Colon (tissue), 2 donors: ENCODE measurements around the gene PPP2R5E.

Experiments
- FAIRE-seq: peaks from 2 replicates; lab custom pipeline; 2012; peaks lifted over from hg19 to GRCh38; lab: Jason Lieb, UNC
- donor health status: control.
- donor health status: control.

PPP2R5E gene

GRCh38 chr14:63517354-63517753 lies 25.8 kb downstream of the PPP2R5E start:
- no peak for FAIRE-seq

DNA sequence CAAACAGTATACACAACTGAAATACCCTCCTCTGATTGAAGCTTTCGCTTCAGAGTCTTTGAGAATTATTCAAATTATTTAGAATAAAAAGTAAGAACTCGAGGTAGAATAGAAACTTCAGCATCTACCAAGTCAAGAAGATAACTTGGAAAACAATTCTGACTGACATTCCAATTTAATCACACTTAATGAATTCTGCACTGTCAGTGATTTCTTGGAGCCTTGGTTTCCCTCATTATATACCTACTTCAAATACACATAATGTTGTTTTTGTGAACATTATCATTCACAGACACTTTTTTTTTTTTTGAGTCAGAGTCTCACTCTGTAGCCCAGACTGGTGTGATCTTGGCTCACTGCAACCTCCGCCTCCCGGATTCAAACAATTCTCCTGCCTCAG lies 27.9 kb downstream of the PPP2R5E start:
- FAIRE-seq = no peak

GRCh38 chr14:63513756-63514155 lies 29.4 kb downstream of the PPP2R5E start:
- FAIRE-seq = no peak

DNA sequence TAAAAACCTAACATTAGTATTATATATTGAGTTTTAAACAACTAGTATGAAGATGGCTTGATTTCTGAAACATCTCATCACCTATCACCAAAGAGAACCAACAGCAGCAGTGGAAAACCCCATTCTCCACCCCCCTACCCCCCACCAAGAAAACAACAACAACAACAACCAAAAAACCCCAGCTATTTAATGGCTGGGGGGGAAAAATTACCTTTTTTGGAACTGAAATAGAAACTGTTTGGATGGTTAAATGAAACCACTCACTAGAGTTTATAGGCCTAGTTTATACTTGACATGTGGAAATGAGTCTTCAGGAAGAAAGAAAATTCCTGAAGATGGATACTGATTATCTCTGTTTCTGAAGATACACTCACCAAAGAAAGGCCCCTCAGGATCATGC lies 30.3 kb downstream of the PPP2R5E start:
- no peak for FAIRE-seq

DNA sequence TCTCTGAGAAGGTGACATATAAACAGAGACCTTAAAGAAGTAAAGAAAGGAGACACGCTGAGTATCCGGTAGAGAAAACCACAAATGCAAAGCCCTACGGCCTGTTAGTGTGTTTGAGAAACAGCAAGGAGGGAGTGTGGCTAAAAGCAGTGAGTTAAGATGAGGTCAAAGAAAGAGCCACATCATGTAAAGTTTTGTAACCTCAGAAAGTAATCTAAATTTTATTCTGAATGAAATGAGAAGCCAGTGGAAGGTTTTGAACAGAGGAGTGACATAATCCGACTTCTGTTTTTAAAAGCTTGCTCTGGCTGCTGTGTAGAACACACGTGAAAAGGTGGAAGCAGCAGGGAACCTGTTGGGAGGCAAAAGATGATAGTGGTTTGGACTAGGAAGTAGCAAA lies 32.6 kb downstream of the PPP2R5E start:
- no peak for FAIRE-seq

- FAIRE-seq = no peak
Measured at GRCh38 chr14:63508033-63508432, 35.1 kb downstream of the PPP2R5E start.

- no peak for FAIRE-seq
Measured at GRCh38 chr14:63504648-63505047, 38.5 kb downstream of the PPP2R5E start.

DNA sequence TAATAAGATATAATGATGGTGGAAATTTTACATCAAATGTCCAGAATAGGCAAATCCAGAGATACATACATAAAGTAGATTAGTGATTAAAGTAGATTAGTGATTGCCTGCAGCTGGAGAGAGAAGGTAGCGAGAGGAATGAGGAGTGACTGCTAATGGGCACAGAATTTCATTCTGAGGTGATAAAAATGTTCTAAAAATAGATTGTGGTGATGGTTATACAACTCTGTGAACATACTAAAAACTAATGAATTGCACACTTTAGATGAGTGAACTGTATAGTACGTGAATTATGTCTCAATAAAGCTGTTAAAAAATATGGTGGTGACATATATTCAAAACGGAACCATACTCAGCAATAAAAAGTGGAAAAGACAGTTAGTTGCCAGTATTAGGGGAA lies 41.7 kb downstream of the PPP2R5E start:
- no peak for FAIRE-seq

DNA sequence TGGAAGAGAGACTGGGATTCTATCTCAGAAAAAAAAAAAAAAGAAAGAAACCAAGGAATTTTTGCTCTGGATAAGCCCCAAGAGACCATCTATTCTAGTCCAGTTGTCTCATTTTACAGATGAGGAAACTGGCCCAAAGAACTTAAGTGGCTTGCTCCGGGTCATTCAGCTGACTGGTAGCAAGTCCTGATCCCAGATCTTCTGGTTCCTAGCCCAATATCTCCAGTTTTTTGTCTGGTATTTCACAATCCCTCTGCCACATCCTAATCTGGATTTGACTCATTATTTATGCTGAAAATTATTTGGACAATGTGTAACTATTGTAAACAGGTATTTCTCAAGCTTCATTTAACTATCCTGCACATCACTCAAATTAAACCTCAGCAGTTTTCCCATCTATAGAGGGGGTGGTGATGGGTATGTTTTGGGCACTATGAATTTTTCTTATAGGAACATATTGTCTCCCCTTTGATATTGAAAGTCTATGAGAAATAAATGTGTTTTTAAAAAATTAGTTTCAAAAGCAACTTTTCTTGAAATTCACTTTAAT lies 43.4 kb downstream of the PPP2R5E start:
- FAIRE-seq = no peak

GRCh38 chr14:63496837-63497400 lies 46.3 kb downstream of the PPP2R5E start:
- no peak for FAIRE-seq

- no peak for FAIRE-seq
Measured at GRCh38 chr14:63493246-63493645, 49.9 kb downstream of the PPP2R5E start.

DNA sequence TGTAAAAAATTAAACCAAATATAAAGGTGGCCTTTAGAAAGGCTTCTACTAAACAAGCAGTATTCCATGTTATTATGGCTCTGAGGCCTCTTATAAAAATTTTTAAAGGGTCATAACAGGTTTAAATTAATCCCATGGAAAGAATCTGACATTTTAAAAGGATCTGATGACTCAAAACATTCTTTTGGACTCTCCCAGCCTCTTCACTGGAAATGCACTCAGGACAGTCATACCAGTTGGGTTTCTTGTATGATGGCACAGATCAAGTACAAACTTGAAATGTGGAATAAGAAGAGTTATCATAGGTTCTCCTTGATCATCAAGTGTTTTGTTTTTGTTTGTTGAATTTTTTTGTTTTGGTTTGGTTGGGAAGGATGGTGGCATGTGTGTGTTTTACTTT lies 50.8 kb downstream of the PPP2R5E start:
- FAIRE-seq = no peak

- no peak for FAIRE-seq
Measured at GRCh38 chr14:63487724-63488123, 55.5 kb downstream of the PPP2R5E start.

DNA sequence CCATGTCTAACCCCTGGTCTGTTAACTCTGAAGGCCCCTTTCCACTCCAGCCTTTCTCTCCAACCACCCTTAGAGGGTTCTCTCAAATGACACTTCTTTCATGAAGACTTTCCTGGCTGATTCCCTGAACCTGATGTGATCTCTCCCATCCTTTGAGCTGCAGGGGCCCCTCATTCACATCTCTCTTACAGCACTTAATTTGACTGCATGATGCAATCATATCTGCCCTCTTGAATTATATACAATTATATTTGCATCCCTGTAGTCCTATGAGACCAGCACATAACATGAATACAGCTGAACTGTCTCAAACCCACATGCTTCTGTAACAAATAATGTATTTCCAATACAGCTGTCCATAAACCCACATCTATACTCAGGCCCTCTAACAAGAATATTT lies 56.4 kb downstream of the PPP2R5E start:
- FAIRE-seq = no peak

- no peak for FAIRE-seq
Measured at GRCh38 chr14:63483315-63483714, 59.9 kb downstream of the PPP2R5E start.

- no peak for FAIRE-seq
Measured at GRCh38 chr14:63480599-63480998, 62.6 kb downstream of the PPP2R5E start.

DNA sequence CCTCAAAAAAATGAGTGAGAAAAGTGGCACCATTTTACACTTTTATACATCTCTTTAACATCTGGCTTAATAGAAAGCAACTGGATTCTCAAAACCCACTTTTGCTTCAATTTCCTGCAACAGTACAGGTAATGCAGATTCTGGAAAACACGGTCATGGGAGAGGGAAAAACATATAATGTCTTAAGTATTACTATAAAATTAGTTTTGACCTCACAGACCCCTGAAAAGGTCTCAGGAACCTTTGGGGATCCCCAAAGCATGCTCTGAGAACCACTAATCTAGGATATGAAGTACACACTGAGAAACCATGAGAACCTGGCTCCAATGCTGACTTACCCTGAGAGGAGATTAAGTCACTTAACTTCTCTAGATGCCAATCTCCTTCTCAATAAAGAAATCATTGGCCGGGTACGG lies 64.7 kb downstream of the PPP2R5E start:
- FAIRE-seq = no peak

DNA sequence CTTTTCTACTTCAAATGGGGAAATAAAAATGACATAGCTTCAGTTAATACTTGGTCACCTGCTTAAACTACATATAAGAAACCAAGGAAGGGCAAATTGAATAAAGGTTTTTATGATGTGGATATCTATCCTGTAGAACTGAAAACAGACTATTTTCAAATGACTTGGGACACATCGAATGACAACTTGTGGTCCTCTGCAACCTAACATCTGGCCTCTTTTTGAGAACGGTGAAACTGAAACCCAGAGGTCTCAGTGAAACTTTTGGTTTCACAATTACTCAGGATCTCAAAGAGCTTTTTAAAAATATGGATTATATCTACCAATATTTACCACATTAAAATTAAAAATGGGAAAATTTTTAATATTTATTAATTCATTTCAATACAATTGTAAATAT lies 65.2 kb downstream of the PPP2R5E start:
- FAIRE-seq = peak; percentile 43

- FAIRE-seq = no peak
Measured at GRCh38 chr14:63477556-63477955, 65.6 kb downstream of the PPP2R5E start.

DNA sequence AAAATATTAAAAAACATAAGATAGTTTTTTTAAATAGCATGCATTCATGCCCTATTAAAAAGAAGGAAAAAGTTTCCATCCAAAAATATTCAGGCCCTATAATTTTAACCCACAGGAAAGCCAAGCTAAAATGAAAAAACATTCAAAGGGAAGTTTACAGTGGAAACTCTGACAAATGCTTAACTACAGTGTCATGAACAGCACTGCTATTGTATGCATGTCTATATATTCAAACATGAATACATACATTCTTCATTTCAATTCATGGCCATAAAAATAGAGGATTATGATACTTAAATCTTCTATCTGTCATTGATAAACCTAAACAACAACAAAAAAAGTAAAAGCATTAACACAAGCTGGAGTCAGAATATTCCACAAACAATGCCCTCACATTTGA lies 67.4 kb downstream of the PPP2R5E start:
- FAIRE-seq = no peak

DNA sequence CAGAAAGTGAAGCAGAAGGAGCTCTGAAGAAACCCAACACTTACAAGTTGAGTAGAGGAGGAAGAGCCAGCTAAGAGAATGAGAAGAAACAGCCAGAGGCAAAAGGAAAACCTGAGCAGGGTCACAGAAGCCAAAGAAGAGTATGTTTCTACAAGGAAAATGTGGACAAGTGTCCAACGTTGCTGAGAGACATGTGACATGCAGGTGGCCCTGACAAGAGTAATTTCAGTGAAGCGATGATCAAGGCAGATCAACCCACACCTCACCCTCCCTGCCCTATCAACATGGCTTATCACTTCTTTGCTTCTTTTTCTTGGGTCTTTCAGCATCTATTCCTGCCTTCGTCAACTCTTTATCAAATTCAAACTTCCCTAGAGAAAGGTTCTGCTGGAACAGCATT lies 68.3 kb downstream of the PPP2R5E start:
- FAIRE-seq = no peak

DNA sequence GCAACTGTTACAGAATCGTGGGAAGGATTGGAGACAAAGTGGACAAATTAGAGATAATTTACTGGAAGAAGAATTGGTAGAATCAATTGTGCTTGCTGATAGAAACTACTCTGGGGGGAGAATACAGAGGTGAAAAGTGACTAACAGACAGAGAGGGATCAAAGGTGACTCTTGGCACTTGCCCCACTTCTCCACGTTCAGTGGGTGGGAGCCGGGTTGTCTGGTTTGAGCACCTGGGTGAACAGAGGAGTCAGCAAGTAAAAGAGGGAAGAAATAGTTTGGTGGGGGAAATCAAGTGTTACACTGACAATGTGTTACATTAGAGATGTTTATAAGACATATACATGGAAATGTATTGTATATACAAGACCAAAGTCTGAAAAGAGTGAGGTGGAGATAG lies 69.1 kb downstream of the PPP2R5E start:
- no peak for FAIRE-seq

- FAIRE-seq = no peak
Measured at GRCh38 chr14:63472986-63473788, 70.0 kb downstream of the PPP2R5E start.
